Ovary (tissue), 9 donors: ENCODE data around the gene TMBIM4. TPM values are rescaled to one million over a fixed set of nuclear protein-coding genes. Genes with fewer than 3 reads are reported as not detected.

ENCODE experiments used
- DNase-seq, 5 donors: peaks; one replicate each; pipeline ENCODE4 v3.0.0-alpha.2; 2019 to 2020
- H3K27ac ChIP-seq, 2 donors: fragments of 200-600 bp; one replicate each; pipeline versions ENCODE4 v1.5.1 to v1.8.0; 2019 to 2022
- H3K27me3 ChIP-seq: fragments of 200-600 bp; one replicate; pipeline ENCODE4 v1.8.0; 2022
- H3K36me3 ChIP-seq: fragments of 200-600 bp; sonication (generic); one replicate; pipeline ENCODE4 v1.5.1; 2019
- H3K4me1 ChIP-seq: one replicate; pipeline ENCODE4 v1.8.1; 2013; ENCODE audit warnings: mild to moderate bottlenecking, moderate library complexity; ENCODE audit not compliant: insufficient read depth
- H3K4me3 ChIP-seq: fragments of 200-600 bp; sonication (generic); one replicate; pipeline ENCODE4 v1.5.1; 2017
- H3K9me3 ChIP-seq, 2 donors: fragments of 200-600 bp in 1 of 2; sonication (generic) in 1 of 2; one replicate each; pipeline versions ENCODE4 v1.5.1 to v1.8.1; 2013 to 2019; ENCODE audit warnings: mild to moderate bottlenecking in 1 of 2, moderate library complexity in 1 of 2
- EP300 ChIP-seq: sonication (generic); formaldehyde crosslinking; IDR thresholded peaks from one replicate; pipeline ENCODE4 v1.6.1; 2017; ENCODE audit warnings: antibody characterized with exemption
- POLR2A ChIP-seq: fragments of 450-650 bp; IDR thresholded peaks from one replicate; pipeline ENCODE4 v1.6.1; 2017; ENCODE audit warnings: antibody characterized with exemption, mild to moderate bottlenecking, moderate library complexity
- WGBS, 3 donors: extraction: QIAGEN DNeasy Blood & Tissue Kit in 1 of 3; methylation state at CpG; one replicate each; pipeline versions ENCODE4 v1.1.5 to v1.1.7; 2013 to 2017; 5-methylcytosine and 5-hydroxymethylcytosine counted together
- intact Hi-C, 4 donors: fragments of 100-400 bp; cut with DNase I; formaldehyde crosslinking; loops; one replicate each; pipeline versions ENCODE4 v1.11.0 to v1.15.1; 2022 to 2023
- polyA plus RNA-seq, 2 donors: library from polyadenylated mRNA; stranded (reverse); fragments of 200-250 nt in 1 of 2; fragments of 350-450 nt in 1 of 2; fragmentation: Illumina TruSeq in 1 of 2; extraction: RNeasy Lipid Tissue Mini Kit (QIAGEN cat#74804) in 1 of 2; gene quantifications; one replicate each; pipeline ENCODE4 v1.2.3, GENCODE V29; 2013 to 2014
- total RNA-seq, 7 donors: library from RNA; depleted of rRNA in 2 of 7; stranded (reverse); fragments of >200 nt in 2 of 7; fragmentation: NEBNext Ultra II Directional in 3 of 7; extraction: Animal tissue kit (Norgen Biotek cat#: 25700) in 3 of 7; gene quantifications; one replicate each; pipeline versions ENCODE4 v1.1.0 to v1.2.4, GENCODE V29; 2016 to 2023
- TF ChIP-seq, protein P1 (sequence below), 3 donors: fragments of 450-650 bp in 2 of 3; fragments of 200-600 bp in 1 of 3; IDR thresholded peaks; one replicate each; pipeline versions ENCODE4 v1.5.1 to v1.8.0; 2016 to 2022; ENCODE audit warnings: antibody characterized with exemption in 3 of 3, mild to moderate bottlenecking in 1 of 3
- donor health status: DM: no; HTN: no; CAD: no; lungs with moderate emphysema.
- donor health status: DM: no; HTN: no; CAD: no.
- donor health status: Bipolar disorder and iron deficiency.
- donor health status: DM: yes; HTN: yes; CAD: no.
- donor health status: DM: no; HTN: no; CAD: no.
- donor health status: DM: yes; HTN: yes; CAD: no.

TMBIM4 gene
- total and polyA plus RNA-seq, 9 donors, result 78.3 to 154 (median 112) TPM

DNA sequence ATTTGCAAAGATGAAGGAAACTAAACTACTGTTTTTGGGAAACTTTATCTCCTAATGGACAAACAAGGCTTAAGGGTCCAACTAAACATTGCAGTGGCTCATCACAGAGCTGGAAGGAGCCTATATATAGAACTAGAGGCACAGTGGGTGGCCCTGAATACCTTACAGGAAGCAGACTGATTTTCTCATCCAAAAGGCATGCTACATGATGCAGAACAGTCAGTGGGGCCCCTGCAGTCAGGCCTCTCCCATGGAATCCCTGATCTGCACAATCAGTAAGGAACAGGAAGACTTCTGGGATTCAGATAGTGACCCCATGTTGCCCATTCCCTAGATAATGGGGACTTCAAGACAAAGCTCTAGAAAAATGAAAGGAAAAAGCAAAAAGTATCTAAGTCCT, 37.4 kb downstream of the TMBIM4 start:
- Histone ChIP-seq H3K36me3 (no peaks in the 10 kb centered on the region), H3K9me3 (no peaks in the 10 kb centered on the region), H3K4me1 (peaks cover 1% of the 10 kb centered on the region), H3K27me3 (no peaks in the 10 kb centered on the region), H3K27ac (no peak overlapping the region), H3K4me3 (no peak overlapping the region)
- intact Hi-C loops, result no loop called here
- DNase-seq, result no peak
- TF ChIP-seq POLR2A (no peak), EP300 (no peak)
- TF ChIP-seq, protein P1, sequence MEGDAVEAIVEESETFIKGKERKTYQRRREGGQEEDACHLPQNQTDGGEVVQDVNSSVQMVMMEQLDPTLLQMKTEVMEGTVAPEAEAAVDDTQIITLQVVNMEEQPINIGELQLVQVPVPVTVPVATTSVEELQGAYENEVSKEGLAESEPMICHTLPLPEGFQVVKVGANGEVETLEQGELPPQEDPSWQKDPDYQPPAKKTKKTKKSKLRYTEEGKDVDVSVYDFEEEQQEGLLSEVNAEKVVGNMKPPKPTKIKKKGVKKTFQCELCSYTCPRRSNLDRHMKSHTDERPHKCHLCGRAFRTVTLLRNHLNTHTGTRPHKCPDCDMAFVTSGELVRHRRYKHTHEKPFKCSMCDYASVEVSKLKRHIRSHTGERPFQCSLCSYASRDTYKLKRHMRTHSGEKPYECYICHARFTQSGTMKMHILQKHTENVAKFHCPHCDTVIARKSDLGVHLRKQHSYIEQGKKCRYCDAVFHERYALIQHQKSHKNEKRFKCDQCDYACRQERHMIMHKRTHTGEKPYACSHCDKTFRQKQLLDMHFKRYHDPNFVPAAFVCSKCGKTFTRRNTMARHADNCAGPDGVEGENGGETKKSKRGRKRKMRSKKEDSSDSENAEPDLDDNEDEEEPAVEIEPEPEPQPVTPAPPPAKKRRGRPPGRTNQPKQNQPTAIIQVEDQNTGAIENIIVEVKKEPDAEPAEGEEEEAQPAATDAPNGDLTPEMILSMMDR (IDR thresholded peaks at IDR 0.05), result no peak

DNA sequence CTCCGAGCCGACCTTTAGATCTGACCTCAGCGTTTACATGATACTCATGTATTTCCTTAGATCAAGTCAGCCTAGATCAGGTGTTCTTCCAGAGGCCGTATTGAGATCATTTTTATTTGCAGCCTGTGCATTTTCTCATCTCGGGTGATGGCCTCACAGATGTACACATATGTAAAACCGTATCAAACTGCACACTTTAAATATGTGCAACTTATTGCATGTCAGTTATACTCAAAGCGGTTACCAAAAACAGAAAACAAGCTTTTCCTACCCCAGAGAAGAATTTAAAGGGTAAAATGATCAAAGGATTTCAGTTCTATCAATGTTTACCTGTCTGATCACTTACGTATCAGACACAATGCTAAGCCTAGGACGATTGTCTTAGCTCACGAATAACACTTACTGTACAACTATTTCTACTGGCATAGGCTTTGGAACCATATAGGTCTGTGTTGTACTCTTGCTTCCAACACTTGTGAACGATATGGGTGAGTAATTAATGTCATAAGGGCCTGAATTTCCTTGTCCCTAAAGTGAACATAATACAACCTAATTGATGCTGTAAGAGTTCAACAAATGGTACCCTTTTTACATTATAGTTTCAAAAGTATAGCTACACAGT, 38.6 kb downstream of the TMBIM4 start:
- Histone ChIP-seq H3K27me3 (no peaks in the 10 kb centered on the region), H3K9me3 (no peaks in the 10 kb centered on the region), H3K4me3 (peak overlapping the region; percentile 79), H3K4me1 (peaks cover 1% of the 10 kb centered on the region), H3K36me3 (no peaks in the 10 kb centered on the region), H3K27ac (no peak overlapping the region)
- intact Hi-C loops, result no loop called here
- WGBS, 3 donors, result 5 to 8% (median 5%) methylated on average over 11 of the region's 11 CpGs
- no peak for DNase-seq
- TF ChIP-seq, protein P1 (IDR thresholded peaks at IDR 0.05), result no peak
- TF ChIP-seq POLR2A, result no peak

DNA sequence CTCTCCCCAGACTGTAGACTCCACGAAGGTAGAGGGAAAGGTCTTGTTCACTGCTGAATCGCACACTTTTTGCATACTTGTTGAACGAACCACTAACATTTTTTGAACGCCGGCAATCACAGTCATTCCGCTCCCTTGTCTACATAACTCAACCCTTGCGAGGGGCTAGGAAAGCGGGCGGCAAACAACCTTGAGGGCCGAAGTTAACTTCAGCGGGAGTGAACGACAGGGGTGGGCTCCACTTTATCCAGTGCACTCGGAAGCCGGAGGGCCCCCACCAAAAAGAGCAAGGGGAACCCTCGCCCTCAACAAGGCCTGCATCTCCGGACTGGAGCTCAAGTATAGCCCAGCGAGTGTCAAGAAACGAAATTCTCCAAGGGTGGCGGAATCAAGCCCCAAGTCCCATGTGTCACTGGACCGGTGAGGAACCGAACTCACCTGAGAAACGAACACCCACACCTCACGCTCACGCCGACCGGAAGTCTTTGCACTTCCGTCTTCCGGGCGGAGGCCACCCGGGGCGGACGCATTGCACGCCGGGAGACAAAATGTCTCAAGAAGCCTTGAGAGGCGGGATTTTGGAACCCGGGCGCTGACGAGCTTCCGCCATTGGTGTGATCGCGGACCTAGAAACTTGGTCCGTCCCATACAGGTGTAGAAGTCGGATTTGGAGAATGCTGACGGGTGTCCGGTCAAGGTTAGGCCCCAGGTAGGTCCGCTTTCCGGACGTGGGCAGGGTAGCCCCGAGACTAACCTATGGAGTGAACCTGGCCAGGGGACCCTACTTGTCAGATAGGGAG, 39.3 kb downstream of the TMBIM4 start, which contains the start of gene LLPH:
Gene LLPH, minus strand, starts transcription at position 484 of the 800 bp plus-strand sequence. CDS start 1,644 bp downstream, outside the sequence.
- no peaks in the 10 kb centered on the region for H3K36me3 ChIP-seq
- H3K27ac ChIP-seq, result peak within 1 kb of the TSS in 1 of 2 donors; percentile 1
- 0 to 1% (median 0%) methylated on average over 49 of the region's 49 CpGs for WGBS, 3 donors
- H3K27me3 ChIP-seq, result no peaks in the 10 kb centered on the region
- intact Hi-C loops, result no loop called here
- H3K4me1 ChIP-seq, result peaks cover 1% of the 10 kb centered on the region
- peak; percentile 82 to 91 (median 85) for DNase-seq
- H3K9me3 ChIP-seq, result no peaks in the 10 kb centered on the region
- peak within 1 kb of the TSS; percentile 79 for H3K4me3 ChIP-seq
- TF ChIP-seq, protein P1 (IDR thresholded peaks at IDR 0.05), result no peak
- TF ChIP-seq POLR2A (peak; percentile 69), EP300 (no peak)

DNA sequence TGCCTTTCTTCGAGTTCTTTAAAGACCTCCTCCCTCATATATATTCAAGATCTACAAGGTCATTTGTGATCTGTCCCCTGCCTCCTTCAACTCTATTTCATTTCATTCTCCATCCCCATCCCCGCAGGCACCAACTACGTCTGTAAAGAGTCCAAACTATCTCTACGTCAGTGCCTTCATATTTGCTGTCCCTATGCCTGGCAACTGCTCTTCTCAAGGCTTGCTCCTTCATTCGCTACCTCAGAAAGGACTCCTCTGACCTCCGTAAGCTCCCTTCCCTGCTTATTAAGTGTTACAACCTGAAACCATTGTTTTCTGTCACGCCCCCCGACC, 39.9 kb downstream of the TMBIM4 start:
- Histone ChIP-seq H3K27ac (peak overlapping the region in 1 of 2 donors; percentile 1), H3K4me3 (peak overlapping the region; percentile 79), H3K36me3 (no peaks in the 10 kb centered on the region), H3K4me1 (peaks cover 1% of the 10 kb centered on the region), H3K9me3 (no peaks in the 10 kb centered on the region), H3K27me3 (no peaks in the 10 kb centered on the region)
- 0 to 2% (median 1%) methylated on average over 8 of the region's 8 CpGs for WGBS, 3 donors
- no peak for DNase-seq
- TF ChIP-seq POLR2A (no peak), EP300 (no peak)
- TF ChIP-seq, protein P1 (IDR thresholded peaks at IDR 0.05), result no peak
- intact Hi-C loops, result no loop called here
